AG04449 (cell line): ENCODE data around the gene SLC14A1.

Experiments
- CTCF ChIA-PET: fragments of 350-600 bp; formaldehyde crosslinking; extraction: SDS; loops from one replicate; lab custom pipeline; 2021; ENCODE audit warnings: antibody characterized with exemption; lab: Yijun Ruan, JAX
- POLR2A ChIA-PET: fragments of 400-600, 350-600 bp; formaldehyde crosslinking; extraction: SDS; loops from one replicate; lab custom pipeline; 2020; ENCODE audit warnings: antibody characterized with exemption, inconsistent platforms; lab: Yijun Ruan, JAX
- DNase-seq: peaks from one replicate; pipeline ENCODE4 v3.0.0-alpha.2; 2010; ENCODE audit warnings: low read depth, low spot score
- H3K4me3 ChIP-seq: 2 replicates; pipeline ENCODE4 v1.5.1; 2011; ENCODE audit warnings: low read depth, mild to moderate bottlenecking, control low read depth, low read length
- TF ChIP-seq, protein P1 (sequence below): IDR thresholded peaks from one replicate; pipeline ENCODE4 v1.5.1; 2011; ENCODE audit warnings: mild to moderate bottlenecking, moderate library complexity, low read length, control low read depth, inconsistent platforms; ENCODE audit not compliant: insufficient read depth; ENCODE audit errors: missing control alignments

Gene SLC14A1

DNA sequence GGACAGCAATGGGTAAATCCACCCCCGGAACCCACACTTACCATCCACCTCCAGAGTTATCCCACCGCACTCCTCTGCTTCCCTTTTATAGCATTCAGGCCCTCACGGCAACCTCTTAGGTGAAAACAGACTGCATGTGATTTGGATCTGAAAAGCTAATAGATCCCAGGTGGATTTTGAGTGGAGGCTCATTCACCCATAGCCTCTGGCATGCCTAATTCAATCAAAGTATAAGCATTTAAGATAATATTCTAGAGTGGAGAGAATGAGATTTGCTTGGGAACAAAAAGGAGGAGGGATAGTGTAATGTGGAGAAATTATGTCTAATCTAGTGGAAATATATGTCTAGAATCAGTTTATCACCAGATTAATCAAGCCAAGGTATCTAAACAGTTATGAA, 17.1 kb downstream of the SLC14A1 start:
- CTCF ChIA-PET, result interaction anchor here (0.9 to 1.7 kb wide), 5 partner anchors 10 to 75 kb away, joined by 3 to 4 read pairs (median 3); partner anchors contain the start of gene SLC14A1
- POLR2A ChIA-PET, result no interaction called here
- TF ChIP-seq, protein P1, sequence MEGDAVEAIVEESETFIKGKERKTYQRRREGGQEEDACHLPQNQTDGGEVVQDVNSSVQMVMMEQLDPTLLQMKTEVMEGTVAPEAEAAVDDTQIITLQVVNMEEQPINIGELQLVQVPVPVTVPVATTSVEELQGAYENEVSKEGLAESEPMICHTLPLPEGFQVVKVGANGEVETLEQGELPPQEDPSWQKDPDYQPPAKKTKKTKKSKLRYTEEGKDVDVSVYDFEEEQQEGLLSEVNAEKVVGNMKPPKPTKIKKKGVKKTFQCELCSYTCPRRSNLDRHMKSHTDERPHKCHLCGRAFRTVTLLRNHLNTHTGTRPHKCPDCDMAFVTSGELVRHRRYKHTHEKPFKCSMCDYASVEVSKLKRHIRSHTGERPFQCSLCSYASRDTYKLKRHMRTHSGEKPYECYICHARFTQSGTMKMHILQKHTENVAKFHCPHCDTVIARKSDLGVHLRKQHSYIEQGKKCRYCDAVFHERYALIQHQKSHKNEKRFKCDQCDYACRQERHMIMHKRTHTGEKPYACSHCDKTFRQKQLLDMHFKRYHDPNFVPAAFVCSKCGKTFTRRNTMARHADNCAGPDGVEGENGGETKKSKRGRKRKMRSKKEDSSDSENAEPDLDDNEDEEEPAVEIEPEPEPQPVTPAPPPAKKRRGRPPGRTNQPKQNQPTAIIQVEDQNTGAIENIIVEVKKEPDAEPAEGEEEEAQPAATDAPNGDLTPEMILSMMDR, result no peak
- no peak overlapping the region for H3K4me3 ChIP-seq
- no peak for DNase-seq

DNA sequence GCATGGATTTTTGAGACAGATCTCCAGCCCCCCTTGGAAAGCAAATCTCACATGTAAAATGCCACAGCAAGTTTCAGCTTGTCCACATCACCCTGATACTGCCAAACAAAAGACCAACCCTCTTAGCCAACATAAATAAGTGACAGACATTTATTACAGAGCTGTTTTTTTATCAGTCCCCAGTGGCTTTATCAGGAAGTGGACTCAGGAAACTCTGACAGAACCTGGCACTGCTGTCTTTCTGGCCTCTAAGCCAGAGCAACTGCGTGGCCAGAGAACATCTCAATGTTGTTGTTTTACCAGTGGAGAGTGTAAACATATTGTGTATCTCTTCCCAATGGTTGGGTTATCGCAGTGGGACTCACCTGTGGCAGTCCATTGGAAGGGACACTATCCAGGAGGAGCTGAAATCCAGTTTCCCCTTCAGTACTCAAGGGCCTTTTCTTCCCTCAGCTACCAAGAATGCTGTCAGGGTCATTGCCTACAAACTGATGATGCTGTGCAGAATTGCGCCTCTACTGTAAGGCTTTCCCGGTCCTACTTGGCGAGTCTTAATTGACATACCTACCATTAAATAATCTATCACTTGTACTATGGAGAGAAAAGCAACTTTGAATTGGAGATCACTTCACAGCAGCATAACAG, 22.0 kb downstream of the SLC14A1 start:
- POLR2A ChIA-PET, result no interaction called here
- no peak overlapping the region for H3K4me3 ChIP-seq
- no peak for DNase-seq
- CTCF ChIA-PET, result interaction anchor here (1.1 to 1.4 kb wide), 3 partner anchors 19 to 23 kb away, joined by 3 read pairs; no protein-coding TSS in a partner anchor
- TF ChIP-seq, protein P1, result no peak

DNA sequence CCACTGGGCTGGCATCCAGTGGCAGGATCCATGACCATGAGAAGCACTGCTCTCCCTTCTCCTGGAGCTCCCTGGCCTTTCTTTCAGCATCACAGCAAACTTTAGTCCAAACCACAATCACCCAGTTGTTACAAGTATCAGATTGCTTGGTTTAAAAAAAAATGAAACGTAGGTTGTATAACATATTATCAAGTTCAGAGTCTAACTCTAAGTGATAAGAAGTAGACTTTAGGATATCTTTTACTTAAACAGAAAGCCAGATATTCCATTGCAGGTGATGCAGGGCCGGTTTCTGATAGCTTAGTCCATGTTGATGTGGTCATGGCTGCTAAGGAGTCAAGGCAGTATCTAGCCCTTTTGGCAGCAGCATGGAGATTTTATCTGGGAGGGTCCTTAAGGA, 24.5 kb downstream of the SLC14A1 start:
- ChIA-PET POLR2A (no interaction called here), CTCF (interaction anchor here (1.0 to 1.4 kb wide), 3 partner anchors 12 to 25 kb away, joined by 3 read pairs; no protein-coding TSS in a partner anchor)
- H3K4me3 ChIP-seq, result no peak overlapping the region
- TF ChIP-seq, protein P1, result no peak
- DNase-seq, result no peak

DNA sequence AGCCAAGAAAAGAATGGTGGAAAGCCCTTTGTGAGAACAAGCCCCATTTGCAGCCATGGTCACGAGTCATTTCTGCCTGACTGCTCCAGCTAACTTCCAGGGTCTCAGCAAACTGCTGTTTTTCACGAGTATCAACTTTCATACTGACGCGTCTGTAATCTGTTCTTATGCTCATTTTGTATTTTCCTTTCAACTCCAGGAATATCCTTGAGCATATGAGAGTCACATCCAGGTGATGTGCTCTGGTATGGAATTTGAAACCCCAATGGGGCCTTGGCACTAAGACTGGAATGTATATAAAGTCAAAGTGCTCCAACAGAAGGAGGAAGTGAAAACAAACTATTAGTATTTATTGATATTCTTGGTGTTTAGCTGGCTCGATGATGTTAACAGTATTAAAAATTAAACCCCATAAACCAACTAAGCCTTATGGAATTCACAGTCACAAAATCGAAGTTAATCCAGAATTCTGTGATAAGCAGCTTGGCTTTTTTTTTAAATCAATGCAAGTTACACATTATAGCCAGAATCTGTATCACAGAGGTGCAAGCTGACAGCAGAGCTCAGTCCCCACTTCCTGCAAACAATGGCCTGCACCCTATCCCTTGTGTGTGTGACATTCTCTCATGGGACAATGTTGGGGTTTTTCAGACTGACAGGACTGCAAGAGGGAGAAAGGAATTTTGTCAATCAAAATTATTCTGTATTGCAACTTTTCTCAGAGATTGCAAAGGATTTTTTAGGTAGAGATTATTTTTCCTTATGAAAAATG, 26.1 kb downstream of the SLC14A1 start:
- TF ChIP-seq, protein P1, result no peak
- CTCF ChIA-PET, result interaction anchor here (1.0 to 1.6 kb wide), 4 partner anchors 13 to 89 kb away, joined by 3 to 5 read pairs (median 4); no protein-coding TSS in a partner anchor

DNA sequence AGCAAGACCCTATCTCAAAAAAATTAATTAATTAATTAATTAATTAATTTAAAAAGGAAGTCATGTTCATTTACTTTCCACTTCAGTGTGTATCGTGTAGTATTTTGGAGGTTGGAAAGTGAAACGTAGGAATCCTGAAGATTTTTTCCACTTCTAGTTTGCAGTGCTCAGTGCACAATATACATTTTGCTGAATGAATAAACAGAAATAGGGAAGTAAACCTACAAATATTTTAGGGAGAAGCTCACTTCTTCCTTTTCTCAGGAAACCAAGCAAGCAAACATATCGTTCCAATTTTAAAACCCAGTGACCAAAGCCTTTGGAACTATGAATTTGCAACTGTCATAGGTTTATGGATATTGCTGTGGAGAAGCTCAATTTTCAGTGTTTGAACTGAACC, 27.8 kb downstream of the SLC14A1 start:
- no peak for DNase-seq
- ChIA-PET CTCF (interaction anchor here (0.7 to 2.1 kb wide), 6 partner anchors 9 to 128 kb away, joined by 3 to 8 read pairs (median 4); no protein-coding TSS in a partner anchor), POLR2A (no interaction called here)
- TF ChIP-seq, protein P1, result no peak
- no peak overlapping the region for H3K4me3 ChIP-seq

More for the DNA sequence above, 26.1 kb downstream of the SLC14A1 start:
- H3K4me3 ChIP-seq, result no peak overlapping the region
- DNase-seq, result no peak
- POLR2A ChIA-PET, result no interaction called here

DNA sequence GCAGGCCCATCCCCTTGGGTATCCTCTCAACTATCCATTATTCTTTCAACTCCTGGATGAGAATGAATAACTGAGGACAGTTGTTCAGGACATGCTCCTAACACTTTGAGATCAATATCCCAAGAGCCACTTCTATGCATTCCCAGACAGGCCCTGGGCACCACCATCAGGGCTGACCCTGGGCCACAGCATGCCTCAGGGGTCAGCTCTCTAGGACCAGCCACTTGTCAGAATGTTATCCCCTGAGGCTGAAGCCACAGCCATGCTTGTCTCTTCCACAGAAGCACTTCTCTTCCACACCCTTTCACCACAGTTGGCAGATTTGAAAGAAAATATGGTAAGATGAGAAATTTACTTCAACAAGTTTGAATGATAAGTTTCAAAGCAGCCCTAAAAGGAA, 28.7 kb downstream of the SLC14A1 start:
- CTCF ChIA-PET, result interaction anchor here (0.7 to 2.1 kb wide), 5 partner anchors 9 to 127 kb away, joined by 3 to 8 read pairs (median 7); no protein-coding TSS in a partner anchor
- TF ChIP-seq, protein P1, result no peak
- no peak for DNase-seq
- POLR2A ChIA-PET, result no interaction called here
- no peak overlapping the region for H3K4me3 ChIP-seq
